Adrenal gland (tissue), 5 donors: ENCODE measurements around the gene OAS3.
"Not testable (repeated sequence)": the region's sequence is repeated elsewhere in the genome, so short reads cannot be mapped to it uniquely, and the experiment has no call there.

Experiments
- POLR2A ChIP-seq, 2 donors: fragments of 450-650 bp; IDR thresholded peaks; one replicate each; pipeline ENCODE4 v1.6.1; 2017; ENCODE audit warnings: antibody characterized with exemption in 2 of 2, mild to moderate bottlenecking in 2 of 2, moderate library complexity in 1 of 2
- TF ChIP-seq, protein P1 (sequence below), 6 experiments: fragments of 450-650 bp in 4 of 6; fragments of 200-600 bp in 2 of 6; sonication (generic) in 1 of 6; IDR thresholded peaks; 1 replicate in 5 of 6; 2 replicates in 1 of 6; pipeline versions ENCODE4 v1.5.1 to v1.8.0; 2016 to 2021; ENCODE audit warnings: antibody characterized with exemption in 6 of 6, mild to moderate bottlenecking in 2 of 6, moderate library complexity in 1 of 6
- donor health status: DM: no; HTN: no; CAD: no.

GRCh38 chr12:112926416-112927033 is 11.7 kb upstream of the OAS3 start:
- not testable (repeated sequence) for TF ChIP-seq POLR2A (IDR thresholded peaks at IDR 0.05)
- TF ChIP-seq, protein P1, sequence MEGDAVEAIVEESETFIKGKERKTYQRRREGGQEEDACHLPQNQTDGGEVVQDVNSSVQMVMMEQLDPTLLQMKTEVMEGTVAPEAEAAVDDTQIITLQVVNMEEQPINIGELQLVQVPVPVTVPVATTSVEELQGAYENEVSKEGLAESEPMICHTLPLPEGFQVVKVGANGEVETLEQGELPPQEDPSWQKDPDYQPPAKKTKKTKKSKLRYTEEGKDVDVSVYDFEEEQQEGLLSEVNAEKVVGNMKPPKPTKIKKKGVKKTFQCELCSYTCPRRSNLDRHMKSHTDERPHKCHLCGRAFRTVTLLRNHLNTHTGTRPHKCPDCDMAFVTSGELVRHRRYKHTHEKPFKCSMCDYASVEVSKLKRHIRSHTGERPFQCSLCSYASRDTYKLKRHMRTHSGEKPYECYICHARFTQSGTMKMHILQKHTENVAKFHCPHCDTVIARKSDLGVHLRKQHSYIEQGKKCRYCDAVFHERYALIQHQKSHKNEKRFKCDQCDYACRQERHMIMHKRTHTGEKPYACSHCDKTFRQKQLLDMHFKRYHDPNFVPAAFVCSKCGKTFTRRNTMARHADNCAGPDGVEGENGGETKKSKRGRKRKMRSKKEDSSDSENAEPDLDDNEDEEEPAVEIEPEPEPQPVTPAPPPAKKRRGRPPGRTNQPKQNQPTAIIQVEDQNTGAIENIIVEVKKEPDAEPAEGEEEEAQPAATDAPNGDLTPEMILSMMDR (IDR thresholded peaks at IDR 0.05), result not testable (repeated sequence)
